ENCODE results near the gene FARS2.

The FARS2 gene

GRCh38 chr6:5518936-5519491 lies 257.7 kb downstream of the FARS2 start:
- H3K4me3 ChIP-seq (replicated peaks; ENCODE audit: low read depth, low read length) = no peak overlapping the region
- DNase-seq (ENCODE audit: low read depth) = no peak
- TF ChIP-seq CTCF (IDR thresholded peaks at IDR 0.05; ENCODE audit: low read length, missing control alignments) = no peak

- no peak for DNase-seq (ENCODE audit: low read depth)
- no peak overlapping the region for H3K4me3 ChIP-seq (replicated peaks; ENCODE audit: low read depth, low read length)
- TF ChIP-seq CTCF (IDR thresholded peaks at IDR 0.05; ENCODE audit: low read length, missing control alignments) = no peak
Observed at GRCh38 chr6:5520796-5521195, 259.5 kb downstream of the FARS2 start.

DNA sequence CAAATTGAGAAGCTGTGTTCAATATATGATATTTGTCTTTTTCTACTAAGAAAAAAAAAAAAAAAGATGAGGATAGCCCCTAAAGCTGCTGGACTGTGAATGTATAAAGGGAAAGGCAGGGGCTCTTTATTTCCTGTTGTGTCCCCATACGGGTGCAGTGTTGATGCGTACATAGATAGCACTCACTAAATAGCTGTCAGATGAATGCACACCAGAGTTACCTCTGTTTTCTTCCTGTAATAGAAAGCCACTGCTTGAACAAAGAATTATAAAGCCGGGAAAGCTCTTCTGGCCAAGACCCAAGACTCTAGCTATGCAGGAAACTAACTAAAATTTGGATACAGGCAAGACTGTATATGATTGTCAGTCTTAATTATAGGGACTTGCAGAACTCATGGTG lies 260.0 kb downstream of the FARS2 start:
- TF ChIP-seq CTCF (IDR thresholded peaks at IDR 0.05; ENCODE audit: low read length, missing control alignments) = no peak
- no peak for DNase-seq (ENCODE audit: low read depth)
- no peak overlapping the region for H3K4me3 ChIP-seq (replicated peaks; ENCODE audit: low read depth, low read length)

DNA sequence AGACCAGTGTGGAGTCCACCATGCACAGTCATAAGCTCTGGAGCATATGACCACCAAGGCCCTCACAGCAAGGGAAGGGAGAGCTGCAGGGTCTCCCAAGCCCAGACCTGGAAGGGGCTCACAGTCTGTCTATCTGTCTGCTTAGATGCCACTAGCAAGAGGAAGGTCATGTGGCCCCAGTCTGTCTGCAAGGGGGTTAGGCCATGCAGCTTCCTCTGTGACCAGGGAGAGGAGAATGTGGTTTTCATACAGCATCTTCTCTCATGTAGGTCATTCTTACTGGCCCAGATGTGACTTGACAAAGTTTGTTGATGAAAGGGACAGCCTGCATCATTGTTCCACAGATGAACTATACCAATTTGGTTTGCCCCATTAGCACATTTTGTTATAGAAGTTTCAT lies 260.8 kb downstream of the FARS2 start:
- no peak for TF ChIP-seq CTCF (IDR thresholded peaks at IDR 0.05; ENCODE audit: low read length, missing control alignments)
- no peak for DNase-seq (ENCODE audit: low read depth)
- no peak overlapping the region for H3K4me3 ChIP-seq (replicated peaks; ENCODE audit: low read depth, low read length)

DNA sequence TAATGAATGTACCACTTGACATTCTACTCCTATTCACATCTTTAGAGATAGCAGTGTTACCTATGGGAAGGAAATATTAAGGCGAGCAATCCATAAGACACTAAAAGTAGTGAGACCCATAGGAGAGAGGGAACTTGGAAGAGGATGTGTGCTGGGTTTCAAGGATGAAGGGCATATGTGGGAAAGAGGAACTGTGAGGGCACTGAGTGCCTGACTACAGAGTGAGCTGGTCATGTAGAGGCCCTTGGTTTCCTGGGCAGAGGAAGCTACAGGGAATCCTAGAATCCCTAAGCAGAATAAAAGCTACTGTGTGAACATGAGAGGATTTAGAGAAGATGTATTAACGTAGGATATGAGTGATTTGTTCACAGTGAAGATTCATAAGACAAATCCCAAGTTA lies 262.8 kb downstream of the FARS2 start:
- TF ChIP-seq CTCF (IDR thresholded peaks at IDR 0.05; ENCODE audit: low read length, missing control alignments) = no peak
- H3K4me3 ChIP-seq (replicated peaks; ENCODE audit: low read depth, low read length) = no peak overlapping the region
- DNase-seq (ENCODE audit: low read depth) = no peak

GRCh38 chr6:5525209-5525608 lies 263.9 kb downstream of the FARS2 start:
- TF ChIP-seq CTCF (IDR thresholded peaks at IDR 0.05; ENCODE audit: low read length, missing control alignments) = no peak
- DNase-seq (ENCODE audit: low read depth) = peak; percentile 73
- H3K4me3 ChIP-seq (replicated peaks; ENCODE audit: low read depth, low read length) = no peak overlapping the region

DNA sequence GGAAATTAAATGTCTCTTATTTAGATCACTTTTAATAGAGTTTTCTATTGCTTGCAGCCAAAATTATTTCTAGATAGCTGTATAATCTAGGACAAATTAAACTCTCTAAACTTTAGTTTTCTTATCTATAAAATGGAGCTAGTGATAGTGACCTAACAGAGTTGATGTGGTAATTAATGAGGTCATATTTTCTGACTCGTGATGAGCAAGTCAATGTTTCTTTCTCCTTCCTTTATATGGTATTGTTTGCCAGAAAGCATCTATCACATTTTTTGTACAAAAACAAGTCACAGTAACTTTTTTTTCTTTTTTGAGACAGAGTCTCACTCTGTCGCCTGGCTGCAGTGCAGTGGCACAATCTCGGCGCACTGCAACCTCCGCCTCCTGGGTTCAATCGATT lies 267.7 kb downstream of the FARS2 start:
- no peak for DNase-seq (ENCODE audit: low read depth)
- H3K4me3 ChIP-seq (replicated peaks; ENCODE audit: low read depth, low read length) = no peak overlapping the region
- TF ChIP-seq CTCF (IDR thresholded peaks at IDR 0.05; ENCODE audit: low read length, missing control alignments) = no peak

Data from fibroblast of pulmonary artery (primary cell).